PC-3 (cell line): ENCODE measurements around the gene GLRX5.

Experiments used
- EZH2phosphoT487 ChIP-seq: fragments of 300-600 bp; sonication (generic); IDR thresholded peaks from 2 replicates; pipeline ENCODE4 v1.6.1; 2018; ENCODE audit warnings: mild to moderate bottlenecking, antibody characterized with exemption, low read length, borderline replicate concordance
- TF ChIP-seq, protein P1 (sequence below): fragments of 300-600 bp; sonication (generic); conservative IDR thresholded peaks from 2 replicates; pipeline ENCODE4 v1.5.1; 2017; ENCODE audit warnings: antibody characterized with exemption, low read depth, mild to moderate bottlenecking, low read length

DNA sequence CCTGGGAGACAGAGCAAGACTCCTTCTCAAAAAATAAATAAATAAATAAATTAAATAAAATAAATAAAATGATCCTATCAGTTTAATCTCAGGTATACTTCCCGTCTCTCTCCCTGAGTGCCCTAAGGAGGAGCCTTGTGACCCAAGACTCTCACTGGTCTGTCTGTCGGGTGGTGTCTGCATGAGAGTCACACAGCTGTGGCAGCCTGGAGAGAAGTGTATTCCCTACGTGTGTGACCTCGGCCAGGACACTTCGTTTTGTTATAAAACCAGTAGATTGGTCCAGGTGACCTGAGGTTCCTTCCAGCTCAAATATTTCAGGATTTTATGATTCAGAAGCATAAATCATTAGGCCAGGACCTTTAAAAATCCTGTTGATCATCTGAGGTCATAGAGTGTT lies 23.2 kb upstream of the GLRX5 start:
- TF ChIP-seq, protein P1, sequence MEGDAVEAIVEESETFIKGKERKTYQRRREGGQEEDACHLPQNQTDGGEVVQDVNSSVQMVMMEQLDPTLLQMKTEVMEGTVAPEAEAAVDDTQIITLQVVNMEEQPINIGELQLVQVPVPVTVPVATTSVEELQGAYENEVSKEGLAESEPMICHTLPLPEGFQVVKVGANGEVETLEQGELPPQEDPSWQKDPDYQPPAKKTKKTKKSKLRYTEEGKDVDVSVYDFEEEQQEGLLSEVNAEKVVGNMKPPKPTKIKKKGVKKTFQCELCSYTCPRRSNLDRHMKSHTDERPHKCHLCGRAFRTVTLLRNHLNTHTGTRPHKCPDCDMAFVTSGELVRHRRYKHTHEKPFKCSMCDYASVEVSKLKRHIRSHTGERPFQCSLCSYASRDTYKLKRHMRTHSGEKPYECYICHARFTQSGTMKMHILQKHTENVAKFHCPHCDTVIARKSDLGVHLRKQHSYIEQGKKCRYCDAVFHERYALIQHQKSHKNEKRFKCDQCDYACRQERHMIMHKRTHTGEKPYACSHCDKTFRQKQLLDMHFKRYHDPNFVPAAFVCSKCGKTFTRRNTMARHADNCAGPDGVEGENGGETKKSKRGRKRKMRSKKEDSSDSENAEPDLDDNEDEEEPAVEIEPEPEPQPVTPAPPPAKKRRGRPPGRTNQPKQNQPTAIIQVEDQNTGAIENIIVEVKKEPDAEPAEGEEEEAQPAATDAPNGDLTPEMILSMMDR: no peak
- TF ChIP-seq EZH2phosphoT487: no peak
